IMR-90 (cell line): ENCODE measurements around the gene SLC6A2. TPM values are rescaled to one million over a fixed set of nuclear protein-coding genes. Genes with fewer than 3 reads are reported as not detected.

Source experiments
- ATAC-seq: fragments of 200-7000 bp; cut with Tn5 transposase; 2 replicates; pipeline ENCODE4 v1.9.1; 2020; ENCODE audit warnings: low read depth, mild to moderate bottlenecking, moderate library complexity
- BruUV-seq: library from RNA; stranded (reverse); fragments of 400-500 nt; replicated peaks from 2 replicates; lab custom pipeline; 2021; lab: Mats Ljungman, UMichigan
- CTCF ChIA-PET: fragments of 300-600 bp; formaldehyde crosslinking; extraction: SDS; loops from one replicate; lab custom pipeline; 2021; ENCODE audit warnings: antibody characterized with exemption; lab: Yijun Ruan, JAX
- POLR2A ChIA-PET: fragments of 300-600 bp; sonication (Branson Sonifier 250); formaldehyde crosslinking; loops from one replicate; lab custom pipeline; 2022; ENCODE audit warnings: antibody characterized with exemption; ENCODE audit not compliant: unreplicated experiment; lab: Charles Lee
- DNase-seq: peaks from one replicate; pipeline ENCODE4 v3.0.0; 2013
- H2AFZ ChIP-seq: replicated peaks from 2 replicates; pipeline ENCODE3; 2013; ENCODE audit warnings: low read length, mild to moderate bottlenecking; ENCODE audit not compliant: poor library complexity
- H2AK5ac ChIP-seq: 2 replicates; pipeline ENCODE4 v1.6.1; 2013; ENCODE audit warnings: low read depth, low read length, inconsistent platforms
- H2AK9ac ChIP-seq: replicated peaks from 2 replicates; pipeline ENCODE3; 2013; ENCODE audit warnings: mild to moderate bottlenecking, low read depth, low read length, moderate library complexity; ENCODE audit not compliant: poor library complexity
- H2BK120ac ChIP-seq: 2 replicates; pipeline ENCODE4 v1.6.1; 2013; ENCODE audit warnings: low read depth, low read length, inconsistent platforms
- H2BK15ac ChIP-seq: 3 replicates; pipeline ENCODE4 v1.6.1; 2013; ENCODE audit warnings: low read depth, low read length, inconsistent platforms
- H2BK20ac ChIP-seq: 2 replicates; pipeline ENCODE4 v1.6.1; 2013; ENCODE audit warnings: low read depth, mild to moderate bottlenecking, inconsistent platforms, low read length, moderate library complexity
- H2BK5ac ChIP-seq: 2 replicates; pipeline ENCODE4 v1.6.1; 2013; ENCODE audit warnings: mild to moderate bottlenecking, low read depth, low read length, inconsistent platforms; ENCODE audit not compliant: poor library complexity, severe bottlenecking
- H3K14ac ChIP-seq: replicated peaks from 2 replicates; pipeline ENCODE4 v1.6.1; 2013; ENCODE audit warnings: low read depth, low read length, inconsistent platforms
- H3K18ac ChIP-seq: 2 replicates; pipeline ENCODE4 v1.6.1; 2013; ENCODE audit warnings: low read depth, low read length, control low read depth
- H3K23ac ChIP-seq: 2 replicates; pipeline ENCODE4 v1.6.1; 2013; ENCODE audit warnings: low read depth, low read length, inconsistent platforms
- H3K27ac ChIP-seq: 2 replicates; pipeline ENCODE4 v1.5.1; 2013; ENCODE audit warnings: mild to moderate bottlenecking, control low read depth, low read length; ENCODE audit not compliant: insufficient read depth
- H3K27me3 ChIP-seq: 2 replicates; pipeline ENCODE4 v1.6.1; 2013; ENCODE audit warnings: low read length; ENCODE audit not compliant: control insufficient read depth, insufficient read depth
- H3K36me3 ChIP-seq: 2 replicates; pipeline ENCODE4 v1.6.1; 2013; ENCODE audit warnings: low read length, mixed read lengths; ENCODE audit not compliant: control insufficient read depth, insufficient read depth
- H3K4ac ChIP-seq: 2 replicates; pipeline ENCODE4 v1.6.1; 2013; ENCODE audit warnings: low read depth, low read length, inconsistent platforms
- H3K4me1 ChIP-seq: 2 replicates; pipeline ENCODE4 v1.6.1; 2013; ENCODE audit warnings: low read length, mixed read lengths; ENCODE audit not compliant: control insufficient read depth, insufficient read depth
- H3K4me2 ChIP-seq: 2 replicates; pipeline ENCODE4 v1.6.1; 2013; ENCODE audit warnings: low read depth, mild to moderate bottlenecking, control low read depth, low read length, moderate library complexity
- H3K4me3 ChIP-seq: 2 replicates; pipeline ENCODE4 v1.5.1; 2013; ENCODE audit warnings: low read depth, mild to moderate bottlenecking, control low read depth, low read length, moderate library complexity; ENCODE audit not compliant: insufficient read depth
- H3K56ac ChIP-seq: 2 replicates; pipeline ENCODE4 v1.6.1; 2013; ENCODE audit warnings: low read length, inconsistent platforms; ENCODE audit not compliant: insufficient read depth; ENCODE audit errors: extremely low read depth
- H3K79me1 ChIP-seq, 2 experiments: 2 replicates each; pipeline ENCODE4 v1.6.1; 2013; ENCODE audit warnings: low read length in 2 of 2, inconsistent platforms in 1 of 2, low read depth in 1 of 2
- H3K9ac ChIP-seq: 2 replicates; pipeline ENCODE4 v1.6.1; 2013; ENCODE audit warnings: low read depth, low read length, control low read depth
- H3K9me1 ChIP-seq: 2 replicates; pipeline ENCODE4 v1.6.1; 2013; ENCODE audit warnings: low read length, inconsistent platforms; ENCODE audit not compliant: insufficient read depth
- H3K9me3 ChIP-seq: 2 replicates; pipeline ENCODE4 v1.6.1; 2013; ENCODE audit warnings: low read length; ENCODE audit not compliant: control insufficient read depth, insufficient read depth
- H4K20me1 ChIP-seq: 2 replicates; pipeline ENCODE4 v1.6.1; 2013; ENCODE audit warnings: low read length, inconsistent platforms; ENCODE audit not compliant: insufficient read depth
- H4K5ac ChIP-seq: 2 replicates; pipeline ENCODE4 v1.6.1; 2013; ENCODE audit warnings: mild to moderate bottlenecking, low read depth, low read length, control low read depth
- H4K8ac ChIP-seq, 2 experiments: 2 replicates each; pipeline ENCODE4 v1.6.1; 2013; ENCODE audit warnings: low read depth in 2 of 2, low read length in 2 of 2, control low read depth in 1 of 2, inconsistent platforms in 1 of 2
- H4K91ac ChIP-seq: 2 replicates; pipeline ENCODE4 v1.6.1; 2013; ENCODE audit warnings: low read depth, low read length, inconsistent platforms; ENCODE audit not compliant: insufficient read depth
- BHLHE40 ChIP-seq: fragments of 150-350 bp; IDR thresholded peaks from 2 replicates; pipeline ENCODE4 v1.6.1; 2016; ENCODE audit warnings: mild to moderate bottlenecking, low read depth, low read length
- CEBPB ChIP-seq: IDR thresholded peaks from 2 replicates; pipeline ENCODE4 v1.6.1; 2012; ENCODE audit warnings: low read depth, low read length, improper control_type of control experiment
- CHD1 ChIP-seq: IDR thresholded peaks from 2 replicates; pipeline ENCODE4 v1.6.1; 2012; ENCODE audit warnings: low read depth, low read length, improper control_type of control experiment
- CTCF ChIP-seq: conservative IDR thresholded peaks from 2 replicates; pipeline ENCODE4 v1.5.1; 2012; ENCODE audit warnings: mild to moderate bottlenecking, low read depth, low read length, improper control_type of control experiment
- FOS ChIP-seq: fragments of 150-350 bp; IDR thresholded peaks from 2 replicates; pipeline ENCODE4 v1.6.1; 2016; ENCODE audit warnings: low read depth, low read length
- MAFK ChIP-seq: IDR thresholded peaks from 2 replicates; pipeline ENCODE4 v1.6.1; 2012; ENCODE audit warnings: low read depth, low read length, improper control_type of control experiment
- MAZ ChIP-seq: IDR thresholded peaks from 2 replicates; pipeline ENCODE4 v1.6.1; 2012; ENCODE audit warnings: low read depth, mild to moderate bottlenecking, low read length, improper control_type of control experiment, moderate library complexity, borderline replicate concordance
- MXI1 ChIP-seq: IDR thresholded peaks from 2 replicates; pipeline ENCODE4 v1.6.1; 2012; ENCODE audit warnings: low read depth, mild to moderate bottlenecking, low read length, moderate library complexity, borderline replicate concordance
- NFE2L2 ChIP-seq: fragments of 150-350 bp; IDR thresholded peaks from 2 replicates; pipeline ENCODE4 v1.6.1; 2016; ENCODE audit warnings: low read depth, mild to moderate bottlenecking, low read length
- POLR2A ChIP-seq: IDR thresholded peaks from 2 replicates; pipeline ENCODE4 v1.6.1; 2012; ENCODE audit warnings: mild to moderate bottlenecking, low read depth, low read length
- RAD21 ChIP-seq: IDR thresholded peaks from 2 replicates; pipeline ENCODE4 v1.6.1; 2012; ENCODE audit warnings: low read length, improper control_type of control experiment
- RCOR1 ChIP-seq: IDR thresholded peaks from 2 replicates; pipeline ENCODE4 v1.6.1; 2012; ENCODE audit warnings: mild to moderate bottlenecking, low read length, improper control_type of control experiment; ENCODE audit not compliant: insufficient replicate concordance
- RFX5 ChIP-seq: IDR thresholded peaks from 2 replicates; pipeline ENCODE4 v1.8.0; 2012; ENCODE audit warnings: low read depth, mild to moderate bottlenecking, low read length, moderate library complexity
- SMC3 ChIP-seq: fragments of 150-350 bp; IDR thresholded peaks from 2 replicates; pipeline ENCODE4 v1.6.1; 2016; ENCODE audit warnings: low read depth, mild to moderate bottlenecking, antibody characterized with exemption, low read length, moderate library complexity
- WGBS, 2 experiments: methylation state at CpG; one replicate each; pipeline versions ENCODE4 v1.1.5 to v1.1.7; 2013; ENCODE audit warnings: missing lambda C conversion rate in 2 of 2; ENCODE audit not compliant: insufficient read length in 1 of 2; ENCODE audit errors: extremely low coverage in 2 of 2; 5-methylcytosine and 5-hydroxymethylcytosine counted together
- dilution Hi-C: fragments of 300-500 bp; cut with HindIII; formaldehyde crosslinking; loops from one replicate; pipeline ENCODE4 v1.14.3; 2018; ENCODE audit warnings: low sequenced_read_pairs; ENCODE audit not compliant: unreplicated experiment
- in situ Hi-C: fragments of 300-500 bp; cut with MboI; formaldehyde crosslinking; loops from 3 replicates; pipeline ENCODE4 v1.14.3; 2019; ENCODE audit warnings: low sequenced_read_pairs, inconsistent platforms, mixed read lengths
- intact Hi-C: fragments of 100-400 bp; cut with micrococcal nuclease; formaldehyde crosslinking; loops from 2 replicates; pipeline ENCODE4 v1.10.0; 2022
- polyA plus RNA-seq, 3 experiments: library from polyadenylated mRNA; depleted of rRNA; stranded (reverse); fragments of >200 nt; gene quantifications; 2 replicates each; pipeline ENCODE4 v1.2.3, GENCODE V29; 2012; ENCODE audit warnings: low replicate concordance in 1 of 3
- total RNA-seq: library from RNA; depleted of rRNA; stranded (reverse); fragments of >200 nt; gene quantifications from 2 replicates; pipeline ENCODE4 v1.2.3, GENCODE V29; 2012
- TF ChIP-seq, protein P1 (sequence below): fragments of 150-350 bp; IDR thresholded peaks from 2 replicates; pipeline ENCODE4 v1.6.1; 2017; ENCODE audit warnings: mild to moderate bottlenecking, antibody characterized with exemption, low read length, low read depth
- TF ChIP-seq, protein P2 (sequence below): fragments of 150-350 bp; IDR thresholded peaks from 2 replicates; pipeline ENCODE4 v1.6.1; 2016; ENCODE audit warnings: low read depth, mild to moderate bottlenecking, low read length, moderate library complexity, borderline replicate concordance

The SLC6A2 gene
- total and polyA plus RNA-seq, 2 of the 4 experiments (the other 2 are of a cell fraction), result not detected

DNA sequence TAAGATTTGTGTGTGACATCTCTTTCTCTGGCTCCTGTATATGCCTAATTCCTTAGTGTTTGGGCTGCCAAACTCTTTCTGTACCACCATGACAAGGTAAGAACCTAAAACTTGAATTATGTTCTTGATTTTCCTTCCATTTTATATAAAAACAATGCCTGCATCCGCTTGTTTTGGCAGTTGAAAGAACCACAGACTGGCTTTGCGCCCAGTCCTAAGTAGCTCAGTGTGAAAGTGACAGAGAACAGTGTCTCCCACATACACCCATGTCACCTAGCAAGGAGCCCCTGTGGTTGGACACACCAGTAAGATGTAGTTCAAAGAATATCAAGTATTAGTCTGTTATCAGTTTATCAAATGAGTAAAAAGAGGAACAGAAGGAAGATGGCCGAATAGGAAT lies 40.7 kb upstream of the SLC6A2 start:
- no peaks in the 10 kb centered on the region for H4K20me1 ChIP-seq
- no peak overlapping the region for H3K4me2 ChIP-seq
- no peak overlapping the region for H3K18ac ChIP-seq
- TF ChIP-seq, protein P1, sequence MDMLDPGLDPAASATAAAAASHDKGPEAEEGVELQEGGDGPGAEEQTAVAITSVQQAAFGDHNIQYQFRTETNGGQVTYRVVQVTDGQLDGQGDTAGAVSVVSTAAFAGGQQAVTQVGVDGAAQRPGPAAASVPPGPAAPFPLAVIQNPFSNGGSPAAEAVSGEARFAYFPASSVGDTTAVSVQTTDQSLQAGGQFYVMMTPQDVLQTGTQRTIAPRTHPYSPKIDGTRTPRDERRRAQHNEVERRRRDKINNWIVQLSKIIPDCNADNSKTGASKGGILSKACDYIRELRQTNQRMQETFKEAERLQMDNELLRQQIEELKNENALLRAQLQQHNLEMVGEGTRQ, result no peak
- TF ChIP-seq RFX5 (no peak), POLR2A (no peak), SMC3 (no peak), CEBPB (no peak), MXI1 (no peak), FOS (no peak), BHLHE40 (no peak), MAFK (no peak), RAD21 (no peak), NFE2L2 (no peak), RCOR1 (no peak), CHD1 (no peak), CTCF (no peak), MAZ (no peak)
- TF ChIP-seq, protein P2, sequence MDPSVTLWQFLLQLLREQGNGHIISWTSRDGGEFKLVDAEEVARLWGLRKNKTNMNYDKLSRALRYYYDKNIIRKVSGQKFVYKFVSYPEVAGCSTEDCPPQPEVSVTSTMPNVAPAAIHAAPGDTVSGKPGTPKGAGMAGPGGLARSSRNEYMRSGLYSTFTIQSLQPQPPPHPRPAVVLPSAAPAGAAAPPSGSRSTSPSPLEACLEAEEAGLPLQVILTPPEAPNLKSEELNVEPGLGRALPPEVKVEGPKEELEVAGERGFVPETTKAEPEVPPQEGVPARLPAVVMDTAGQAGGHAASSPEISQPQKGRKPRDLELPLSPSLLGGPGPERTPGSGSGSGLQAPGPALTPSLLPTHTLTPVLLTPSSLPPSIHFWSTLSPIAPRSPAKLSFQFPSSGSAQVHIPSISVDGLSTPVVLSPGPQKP, result no peak
- no peak overlapping the region for H3K4ac ChIP-seq
- H3K27me3 ChIP-seq, result no peaks in the 10 kb centered on the region; the same call in 1 of the 2 replicates
- no peak for DNase-seq
- CTCF ChIA-PET, result no interaction called here
- H3K23ac ChIP-seq, result no peak overlapping the region
- no peaks in the 10 kb centered on the region for H3K79me1 ChIP-seq
- H3K56ac ChIP-seq, result no peak overlapping the region
- no peak overlapping the region for H3K14ac ChIP-seq
- H2BK120ac ChIP-seq, result no peak overlapping the region
- H3K27ac ChIP-seq, result no peak overlapping the region
- no peak overlapping the region for H4K91ac ChIP-seq
- no peaks in the 10 kb centered on the region for H3K9me3 ChIP-seq
- no peak overlapping the region for H2AK9ac ChIP-seq
- no peaks in the 10 kb centered on the region for H3K4me1 ChIP-seq
- 63% methylated on average over 1 of the region's 3 CpGs; no CpG with 5 or more reads in 1 of the 2 experiments for WGBS, 2 experiments
- dilution Hi-C loops (no loop called here), intact Hi-C loops (no loop called here), in situ Hi-C loops (no loop called here)
- no peak overlapping the region for H3K9ac ChIP-seq
- POLR2A ChIA-PET, result no interaction called here
- no peaks in the 10 kb centered on the region for H3K9me1 ChIP-seq
- H3K4me3 ChIP-seq, result no peak overlapping the region
- no peak overlapping the region for H2BK15ac ChIP-seq
- no TSS peak for BruUV-seq
- no peaks in the 10 kb centered on the region for H3K36me3 ChIP-seq
- H4K8ac ChIP-seq, result no peak overlapping the region
- no peak overlapping the region for H4K5ac ChIP-seq
- no peak overlapping the region for H2AK5ac ChIP-seq
- no peak overlapping the region for H2BK5ac ChIP-seq
- H2AFZ ChIP-seq, result no peak overlapping the region
- no peak overlapping the region for H2BK20ac ChIP-seq
- ATAC-seq, result no peak
